SK-N-SH (cell line): ENCODE measurements around the gene FOXN4.

Source experiments
- NFIC ChIP-seq: IDR thresholded peaks from 2 replicates; pipeline ENCODE4 v1.4.0; 2012; ENCODE audit warnings: borderline replicate concordance
- NRF1 ChIP-seq: IDR thresholded peaks from 2 replicates; pipeline ENCODE4 v1.6.1; 2012; ENCODE audit warnings: low read depth, mild to moderate bottlenecking, low read length
- RAD21 ChIP-seq: IDR thresholded peaks from 2 replicates; pipeline ENCODE4 v1.6.1; 2012; ENCODE audit warnings: mild to moderate bottlenecking, low read length
- TF ChIP-seq, protein P1 (sequence below): IDR thresholded peaks from 2 replicates; pipeline ENCODE4 v1.4.0; 2012; ENCODE audit warnings: low read depth, borderline replicate concordance

DNA sequence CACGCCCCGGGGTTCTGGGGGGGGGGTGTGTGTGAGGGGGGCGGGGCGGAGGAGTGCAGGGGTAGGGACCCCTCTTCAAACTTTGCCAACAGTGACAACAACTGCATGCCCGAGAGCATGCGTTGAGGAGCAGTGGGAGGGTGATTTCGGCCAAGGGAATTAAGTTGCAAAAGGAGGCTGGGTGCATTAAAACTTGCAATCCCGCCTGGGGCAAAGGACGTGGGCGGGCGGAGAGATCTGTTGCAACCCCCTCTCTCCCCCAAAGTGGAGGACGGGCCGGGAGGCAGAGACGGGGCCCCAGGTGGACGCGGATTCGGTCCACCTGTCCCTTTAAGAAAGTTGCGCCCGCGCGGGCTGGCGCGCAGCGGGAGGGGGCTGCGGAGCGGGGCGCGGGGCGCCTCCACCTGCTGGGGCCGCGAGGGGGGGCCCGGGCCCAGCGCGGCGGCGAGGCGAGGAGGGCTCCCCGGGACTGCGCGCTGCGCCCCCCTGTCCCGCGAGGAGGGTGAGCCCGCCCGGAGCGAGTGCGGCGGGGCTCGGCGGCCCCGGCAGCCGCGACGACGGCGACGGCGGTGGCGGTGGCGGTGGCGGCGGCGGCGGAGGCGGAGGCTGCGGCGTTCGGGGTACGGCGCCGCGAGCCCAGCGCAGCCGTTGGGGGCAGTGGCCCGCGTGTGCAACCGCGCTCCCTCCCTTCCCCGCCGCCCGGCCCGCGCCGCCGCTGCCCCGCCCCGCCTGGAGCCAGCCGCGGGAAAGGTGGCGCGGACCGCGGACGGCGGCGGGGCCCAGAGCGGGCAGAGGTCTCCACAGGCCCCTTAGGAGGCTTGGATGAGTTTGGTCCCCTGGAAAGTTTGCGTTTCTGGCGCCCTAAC is 530 bp upstream of the FOXN4 start:
- TF ChIP-seq, protein P1, sequence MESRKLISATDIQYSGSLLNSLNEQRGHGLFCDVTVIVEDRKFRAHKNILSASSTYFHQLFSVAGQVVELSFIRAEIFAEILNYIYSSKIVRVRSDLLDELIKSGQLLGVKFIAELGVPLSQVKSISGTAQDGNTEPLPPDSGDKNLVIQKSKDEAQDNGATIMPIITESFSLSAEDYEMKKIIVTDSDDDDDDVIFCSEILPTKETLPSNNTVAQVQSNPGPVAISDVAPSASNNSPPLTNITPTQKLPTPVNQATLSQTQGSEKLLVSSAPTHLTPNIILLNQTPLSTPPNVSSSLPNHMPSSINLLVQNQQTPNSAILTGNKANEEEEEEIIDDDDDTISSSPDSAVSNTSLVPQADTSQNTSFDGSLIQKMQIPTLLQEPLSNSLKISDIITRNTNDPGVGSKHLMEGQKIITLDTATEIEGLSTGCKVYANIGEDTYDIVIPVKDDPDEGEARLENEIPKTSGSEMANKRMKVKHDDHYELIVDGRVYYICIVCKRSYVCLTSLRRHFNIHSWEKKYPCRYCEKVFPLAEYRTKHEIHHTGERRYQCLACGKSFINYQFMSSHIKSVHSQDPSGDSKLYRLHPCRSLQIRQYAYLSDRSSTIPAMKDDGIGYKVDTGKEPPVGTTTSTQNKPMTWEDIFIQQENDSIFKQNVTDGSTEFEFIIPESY, result no peak
- TF ChIP-seq RAD21 (no peak), NFIC (no peak), NRF1 (no peak)
